HG03442 (cell line): ENCODE results near the gene EPS8.
A peak's percentile ranks its signal among the peaks of the same experiment; 100 is the strongest.

Source experiments
- ATAC-seq: cut with Tn5 transposase; IDR thresholded peaks from one replicate; pipeline ENCODE4 v1.9.1; 2021; ENCODE audit warnings: mild to moderate bottlenecking, moderate library complexity; ENCODE audit not compliant: unreplicated experiment

The EPS8 gene

GRCh38 chr12:15608406-15608805 is 180.8 kb downstream of the EPS8 start:
- ATAC-seq, result no peak

GRCh38 chr12:15605881-15606590 is 183.2 kb downstream of the EPS8 start:
- ATAC-seq, result no peak

GRCh38 chr12:15603474-15604085 is 185.6 kb downstream of the EPS8 start:
- ATAC-seq, result no peak

GRCh38 chr12:15602051-15602672 is 187.0 kb downstream of the EPS8 start:
- no peak for ATAC-seq

- ATAC-seq, result no peak
Observed at GRCh38 chr12:15601210-15601800, 187.9 kb downstream of the EPS8 start.

- ATAC-seq, result no peak
Observed at GRCh38 chr12:15600223-15600935, 188.8 kb downstream of the EPS8 start.

- no peak for ATAC-seq
Observed at GRCh38 chr12:15599266-15600037, 189.7 kb downstream of the EPS8 start.

- no peak for ATAC-seq
Observed at GRCh38 chr12:15597125-15597830, 191.9 kb downstream of the EPS8 start.

GRCh38 chr12:15596174-15596573 is 193.0 kb downstream of the EPS8 start:
- ATAC-seq, result no peak

- no peak for ATAC-seq
Observed at GRCh38 chr12:15592934-15593333, 196.3 kb downstream of the EPS8 start.

- no peak for ATAC-seq
Observed at GRCh38 chr12:15591811-15592210, 197.4 kb downstream of the EPS8 start.

- ATAC-seq, result peak; percentile 94
Observed at GRCh38 chr12:15590180-15590826, 198.9 kb downstream of the EPS8 start.

GRCh38 chr12:15589328-15590032 is 199.7 kb downstream of the EPS8 start:
- ATAC-seq, result no peak

- peak; percentile 61 for ATAC-seq
Observed at GRCh38 chr12:15584366-15585041, 204.7 kb downstream of the EPS8 start.

- ATAC-seq, result no peak
Observed at GRCh38 chr12:15583804-15584203, 205.4 kb downstream of the EPS8 start.

GRCh38 chr12:15581006-15581405 is 208.2 kb downstream of the EPS8 start:
- no peak for ATAC-seq

GRCh38 chr12:15580431-15580830 is 208.8 kb downstream of the EPS8 start:
- ATAC-seq, result peak; percentile 39
